Fibroblast of lung (primary cell): ENCODE results near the gene DOLPP1. TPM values are rescaled to one million over a fixed set of nuclear protein-coding genes. Genes with fewer than 3 reads are reported as not detected.

Experiments
- DNase-seq, 2 donors: peaks; one replicate each; pipeline versions ENCODE4 v3.0.0 to v3.0.0-alpha.2; 2010; ENCODE audit warnings: low read depth in 2 of 2
- H2AFZ ChIP-seq: 2 replicates; pipeline ENCODE4 v1.5.1; 2012; ENCODE audit warnings: low read length, control low read depth, inconsistent platforms
- H3K27ac ChIP-seq: 2 replicates; pipeline ENCODE4 v1.5.1; 2011; ENCODE audit warnings: low read length, control low read depth; ENCODE audit not compliant: insufficient read depth
- H3K27me3 ChIP-seq: 2 replicates; pipeline ENCODE4 v1.5.1; 2011; ENCODE audit warnings: mild to moderate bottlenecking, low read length; ENCODE audit not compliant: control insufficient read depth, insufficient read depth
- H3K36me3 ChIP-seq: 2 replicates; pipeline ENCODE4 v1.5.1; 2011; ENCODE audit warnings: low read length; ENCODE audit not compliant: control insufficient read depth, insufficient read depth
- H3K4me1 ChIP-seq: 2 replicates; pipeline ENCODE4 v1.5.1; 2011; ENCODE audit warnings: low read length; ENCODE audit not compliant: control insufficient read depth, insufficient read depth; ENCODE audit errors: extremely low read depth
- H3K4me2 ChIP-seq: 2 replicates; pipeline ENCODE4 v1.5.1; 2011; ENCODE audit warnings: low read length, control low read depth; ENCODE audit not compliant: insufficient read depth; ENCODE audit errors: extremely low read depth
- H3K4me3 ChIP-seq, 4 experiments: fragments of 200-600 bp in 1 of 4; sonication (generic) in 1 of 4; replicated peaks in 1 of 4; 2 replicates each; pipeline ENCODE4 v1.5.1; 2011 to 2016; ENCODE audit warnings: low read length in 4 of 4, low read depth in 3 of 4, mild to moderate bottlenecking in 3 of 4, control low read depth in 2 of 4, inconsistent platforms in 1 of 4, mixed read lengths in 1 of 4; ENCODE audit not compliant: insufficient read depth in 1 of 4; ENCODE audit errors: control extremely low read depth in 1 of 4
- H3K79me2 ChIP-seq: 2 replicates; pipeline ENCODE4 v1.5.1; 2012; ENCODE audit warnings: mild to moderate bottlenecking, low read length, inconsistent platforms; ENCODE audit not compliant: control insufficient read depth, insufficient read depth
- H3K9ac ChIP-seq: 2 replicates; pipeline ENCODE4 v1.5.1; 2011; ENCODE audit warnings: mild to moderate bottlenecking, low read length, control low read depth; ENCODE audit not compliant: insufficient read depth
- H3K9me3 ChIP-seq: 2 replicates; pipeline ENCODE4 v1.5.1; 2012; ENCODE audit warnings: low read depth, low read length; ENCODE audit not compliant: control insufficient read depth, insufficient read depth
- H4K20me1 ChIP-seq: 2 replicates; pipeline ENCODE4 v1.5.1; 2011; ENCODE audit warnings: low read length; ENCODE audit not compliant: control insufficient read depth, insufficient read depth; ENCODE audit errors: extremely low read depth
- EZH2 ChIP-seq: IDR thresholded peaks from 2 replicates; pipeline ENCODE4 v1.5.1; 2012; ENCODE audit warnings: low read length, control low read depth, mild to moderate bottlenecking; ENCODE audit errors: missing control alignments
- polyA plus RNA-seq, 2 donors: library from polyadenylated mRNA; depleted of rRNA in 1 of 2; stranded (reverse) in 1 of 2; unstranded in 1 of 2; fragments of >200 nt; gene quantifications; 2 replicates each; pipeline ENCODE4 v1.2.1, GENCODE V29; 2011 to 2012; ENCODE audit warnings: missing spikeins in 1 of 2
- total RNA-seq: library from RNA; depleted of rRNA; stranded (reverse); fragments of >200 nt; gene quantifications from 2 replicates; pipeline ENCODE4 v1.2.1, GENCODE V29; 2014
- TF ChIP-seq, protein P1 (sequence below), 2 donors: IDR thresholded peaks in 1 of 2; conservative IDR thresholded peaks in 1 of 2; 1 replicate in 1 of 2; 2 replicates in 1 of 2; pipeline ENCODE4 v1.5.1; 2011 to 2012; ENCODE audit warnings: low read length in 2 of 2, control low read depth in 1 of 2, inconsistent platforms in 1 of 2, low read depth in 1 of 2, mild to moderate bottlenecking in 1 of 2

DOLPP1 gene
- total and polyA plus RNA-seq, 2 donors (not counting 1 experiment from before 2014, with no cell fraction given), result 7.4 to 9.7 TPM

DNA sequence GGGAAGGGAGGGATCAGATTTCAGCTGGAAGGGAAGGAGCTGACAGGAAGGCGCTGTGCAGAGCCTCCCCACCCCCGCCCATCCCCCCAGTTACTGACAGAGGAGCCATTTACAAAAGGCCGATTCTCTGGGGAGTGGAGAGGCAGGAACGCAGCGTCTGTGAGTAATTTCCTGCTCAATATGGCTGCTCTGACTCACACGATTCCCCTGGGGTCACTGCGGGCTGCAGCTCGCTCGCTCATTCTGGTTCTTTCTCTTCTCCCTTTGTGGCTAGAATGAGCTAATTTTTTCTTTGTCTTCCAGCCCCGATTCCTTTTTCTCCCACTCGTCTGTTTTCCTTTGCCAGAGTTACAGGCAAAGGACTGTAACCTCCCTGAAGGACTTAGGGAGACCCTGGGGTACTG lies 59.1 kb downstream of the DOLPP1 start:
- H3K36me3 ChIP-seq, result peaks cover 14% of the 10 kb centered on the region
- no peak for TF ChIP-seq EZH2
- TF ChIP-seq, protein P1, sequence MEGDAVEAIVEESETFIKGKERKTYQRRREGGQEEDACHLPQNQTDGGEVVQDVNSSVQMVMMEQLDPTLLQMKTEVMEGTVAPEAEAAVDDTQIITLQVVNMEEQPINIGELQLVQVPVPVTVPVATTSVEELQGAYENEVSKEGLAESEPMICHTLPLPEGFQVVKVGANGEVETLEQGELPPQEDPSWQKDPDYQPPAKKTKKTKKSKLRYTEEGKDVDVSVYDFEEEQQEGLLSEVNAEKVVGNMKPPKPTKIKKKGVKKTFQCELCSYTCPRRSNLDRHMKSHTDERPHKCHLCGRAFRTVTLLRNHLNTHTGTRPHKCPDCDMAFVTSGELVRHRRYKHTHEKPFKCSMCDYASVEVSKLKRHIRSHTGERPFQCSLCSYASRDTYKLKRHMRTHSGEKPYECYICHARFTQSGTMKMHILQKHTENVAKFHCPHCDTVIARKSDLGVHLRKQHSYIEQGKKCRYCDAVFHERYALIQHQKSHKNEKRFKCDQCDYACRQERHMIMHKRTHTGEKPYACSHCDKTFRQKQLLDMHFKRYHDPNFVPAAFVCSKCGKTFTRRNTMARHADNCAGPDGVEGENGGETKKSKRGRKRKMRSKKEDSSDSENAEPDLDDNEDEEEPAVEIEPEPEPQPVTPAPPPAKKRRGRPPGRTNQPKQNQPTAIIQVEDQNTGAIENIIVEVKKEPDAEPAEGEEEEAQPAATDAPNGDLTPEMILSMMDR (conservative IDR thresholded peaks at IDR 0.05 in 1 of 2, IDR thresholded peaks at IDR 0.05 in 1 of 2; ENCODE audit: low read depth in 1 of 2, low read length in 2 of 2), result no peak
- no peaks in the 10 kb centered on the region for H3K9me3 ChIP-seq
- H3K4me2 ChIP-seq, result peak overlapping the region; percentile 93
- peak overlapping the region; percentile 100 for H3K27ac ChIP-seq
- H4K20me1 ChIP-seq, result no peaks in the 10 kb centered on the region
- peaks cover 19% of the 10 kb centered on the region for H3K79me2 ChIP-seq
- H3K4me3 ChIP-seq, result peak overlapping the region; percentile 31 to 69 (median 58)
- H3K4me1 ChIP-seq, result peaks cover 53% of the 10 kb centered on the region
- no peak overlapping the region for H2AFZ ChIP-seq
- DNase-seq, result peak; percentile 100
- no peaks in the 10 kb centered on the region for H3K27me3 ChIP-seq
- H3K9ac ChIP-seq, result peak overlapping the region; percentile 95

Other genes with a start within 250 kb of the DOLPP1 start
- gene KYAT1, start 199.2 kb upstream of the DOLPP1 start, total RNA-seq, result 7.4 and 12.4 TPM in 2 replicates
- 4.7 and 6.2 TPM in 2 replicates for gene KYAT1, start 199.2 kb upstream of the DOLPP1 start, polyA plus RNA-seq
- gene LRRC8A, start 199.0 kb upstream of the DOLPP1 start, total RNA-seq, result 26.1 and 28.5 TPM in 2 replicates
- 35.4 and 45.0 TPM in 2 replicates for gene LRRC8A, start 199.0 kb upstream of the DOLPP1 start, polyA plus RNA-seq
- 12.3 and 20.0 TPM in 2 replicates for gene PHYHD1, start 160.1 kb upstream of the DOLPP1 start, total RNA-seq
- gene PHYHD1, start 160.1 kb upstream of the DOLPP1 start, polyA plus RNA-seq, result 9.8 and 17.7 TPM in 2 replicates
- gene DOLK, start 133.5 kb upstream of the DOLPP1 start, total RNA-seq, result 24.9 and 29.9 TPM in 2 replicates
- gene DOLK, start 133.5 kb upstream of the DOLPP1 start, polyA plus RNA-seq, result 31.4 and 37.5 TPM in 2 replicates
- gene NUP188, start 133.4 kb upstream of the DOLPP1 start, total RNA-seq, result 28.5 and 31.4 TPM in 2 replicates
- gene NUP188, start 133.4 kb upstream of the DOLPP1 start, polyA plus RNA-seq, result 28.8 and 65.8 TPM in 2 replicates
- 27.5 and 42.3 TPM in 2 replicates for gene SH3GLB2, start 52.8 kb upstream of the DOLPP1 start, total RNA-seq
- 27.3 and 38.7 TPM in 2 replicates for gene SH3GLB2, start 52.8 kb upstream of the DOLPP1 start, polyA plus RNA-seq
- 20.8 and 23.3 TPM in 2 replicates for gene MIGA2, start 44.5 kb upstream of the DOLPP1 start, total RNA-seq
- 9.8 and 11.4 TPM in 2 replicates for gene MIGA2, start 44.5 kb upstream of the DOLPP1 start, polyA plus RNA-seq
- 33.6 and 45.1 TPM in 2 replicates for gene CRAT, start 29.7 kb downstream of the DOLPP1 start, total RNA-seq
- 34.0 and 37.4 TPM in 2 replicates for gene CRAT, start 29.7 kb downstream of the DOLPP1 start, polyA plus RNA-seq
- gene PTPA, start 30.3 kb downstream of the DOLPP1 start, total RNA-seq, result 159 and 203 TPM in 2 replicates
- gene PTPA, start 30.3 kb downstream of the DOLPP1 start, polyA plus RNA-seq, result 189 and 190 TPM in 2 replicates
- 71.5 and 97.3 TPM in 2 replicates for gene IER5L, start 97.2 kb downstream of the DOLPP1 start, total RNA-seq
- 4.1 and 9.2 TPM in 2 replicates for gene IER5L, start 97.2 kb downstream of the DOLPP1 start, polyA plus RNA-seq